K562 (cell line): ENCODE measurements around the gene PPP1R37. TPM values are rescaled to one million over a fixed set of nuclear protein-coding genes. Genes with fewer than 3 reads are reported as not detected.

Experiments used
- ATAC-seq: fragments of 200-7000 bp; cut with Tn5 transposase; 3 replicates; pipeline ENCODE4 v1.9.1; 2020; ENCODE audit warnings: moderate library complexity
- BruUV-seq: library from RNA; stranded (reverse); fragments of 400-500 nt; replicated peaks from 2 replicates; lab custom pipeline; 2021; lab: Mats Ljungman, UMichigan
- CTCF ChIA-PET: fragments of 300-600 bp; formaldehyde crosslinking; extraction: SDS; loops from one replicate; lab custom pipeline; 2021; ENCODE audit warnings: low intra/inter-chr PET ratio; lab: Yijun Ruan, JAX
- POLR2A ChIA-PET: fragments of 300-600, 350-650 bp; sonication (Branson Sonifier 250); formaldehyde crosslinking; extraction: SDS; loops from one replicate; lab custom pipeline; 2021; ENCODE audit warnings: antibody characterized with exemption, inconsistent platforms; lab: Yijun Ruan, JAX
- DNase-seq, 4 experiments: peaks; one replicate each; pipeline versions ENCODE4 v3.0.0 to v3.0.0-alpha.2; 2011 to 2018; ENCODE audit warnings: low spot score in 3 of 4, mixed read lengths in 3 of 4; ENCODE audit errors: extremely low read depth in 1 of 4
- FAIRE-seq: peaks from 2 replicates; lab custom pipeline; 2011; peaks lifted over from hg19 to GRCh38; lab: Jason Lieb, UNC
- H2AFZ ChIP-seq: 2 replicates; pipeline ENCODE4 v1.6.0; 2011; ENCODE audit warnings: low read depth, low read length, control low read depth, inconsistent platforms
- H3K27ac ChIP-seq: fragments of 200-600 bp; 3 replicates; pipeline ENCODE4 v1.8.0; 2011; ENCODE audit warnings: low read depth, mild to moderate bottlenecking, control low read depth, inconsistent platforms, low read length, moderate library complexity, mixed read lengths; ENCODE audit errors: extremely low read depth
- H3K27me3 ChIP-seq, 2 experiments: fragments of 300-600 bp in 1 of 2; 2 replicates in 1 of 2; 3 replicates in 1 of 2; pipeline versions ENCODE4 v1.6.0 to v1.8.0; 2011; ENCODE audit warnings: inconsistent platforms in 2 of 2, low read length in 2 of 2, mild to moderate bottlenecking in 1 of 2, mixed read lengths in 1 of 2, moderate library complexity in 1 of 2; ENCODE audit not compliant: control insufficient read depth in 2 of 2, insufficient read depth in 2 of 2
- H3K36me3 ChIP-seq: fragments of 300-600 bp; 3 replicates; pipeline ENCODE4 v1.8.0; 2011; ENCODE audit warnings: mild to moderate bottlenecking, low read length, inconsistent platforms; ENCODE audit not compliant: control insufficient read depth, insufficient read depth
- H3K4me1 ChIP-seq, 2 experiments: fragments of 200-600 bp in 1 of 2; replicated peaks in 1 of 2; 2 replicates in 1 of 2; 3 replicates in 1 of 2; pipeline versions ENCODE4 v1.5.1 to v1.8.0; 2011; ENCODE audit warnings: inconsistent platforms in 2 of 2, low read length in 2 of 2, mild to moderate bottlenecking in 1 of 2, mixed read lengths in 1 of 2, moderate library complexity in 1 of 2; ENCODE audit not compliant: control insufficient read depth in 2 of 2, insufficient read depth in 2 of 2
- H3K4me2 ChIP-seq: 2 replicates; pipeline ENCODE4 v1.6.1; 2011; ENCODE audit warnings: low read length, control low read depth, inconsistent platforms, mixed read lengths; ENCODE audit not compliant: insufficient read depth
- H3K4me3 ChIP-seq: fragments of 200-600 bp; sonication (generic), shearing (Covaris generic); 2 replicates; pipeline ENCODE4 v1.5.1; 2016; ENCODE audit warnings: control low read depth, inconsistent platforms
- H3K79me2 ChIP-seq: fragments of 200-600 bp; 3 replicates; pipeline ENCODE4 v1.8.0; 2011; ENCODE audit warnings: low read length, inconsistent platforms; ENCODE audit not compliant: control insufficient read depth, insufficient read depth
- H3K9ac ChIP-seq, 2 experiments: 2 replicates each; pipeline versions ENCODE4 v1.6.0 to v1.6.1; 2011; ENCODE audit warnings: low read depth in 2 of 2, low read length in 2 of 2, control low read depth in 1 of 2, inconsistent platforms in 1 of 2, mild to moderate bottlenecking in 1 of 2, mixed read lengths in 1 of 2; ENCODE audit not compliant: insufficient read depth in 1 of 2
- H3K9me1 ChIP-seq: one replicate; pipeline ENCODE4 v1.6.0; 2011; ENCODE audit warnings: inconsistent platforms, mild to moderate bottlenecking, low read length, moderate library complexity; ENCODE audit not compliant: control insufficient read depth, insufficient read depth
- H3K9me3 ChIP-seq: replicated peaks from 2 replicates; pipeline ENCODE4 v1.5.1; 2011; ENCODE audit warnings: low read depth, low read length, inconsistent platforms; ENCODE audit not compliant: control insufficient read depth, insufficient read depth
- H4K20me1 ChIP-seq: replicated peaks from 2 replicates; pipeline ENCODE4 v1.6.1; 2011; ENCODE audit warnings: low read length, inconsistent platforms, mixed read lengths; ENCODE audit not compliant: control insufficient read depth, insufficient read depth
- FOSL1 ChIP-seq: fragments of 200-800 bp; sonication (Bioruptor generic); conservative IDR thresholded peaks from 2 replicates; pipeline ENCODE4 v1.6.1; 2016; ENCODE audit warnings: missing genetic modification characterization, missing compliant biosample characterization
- KLF10 ChIP-seq: fragments of 250-450 bp; sonication (Bioruptor Pico); IDR thresholded peaks from 2 replicates; pipeline ENCODE4 v1.6.1; 2021; ENCODE audit warnings: matching md5 sums
- MEIS2 ChIP-seq: fragments of 450-650 bp; IDR thresholded peaks from 2 replicates; pipeline ENCODE4 v1.6.1; 2014; ENCODE audit warnings: mild to moderate bottlenecking; ENCODE audit not compliant: partially characterized antibody
- NCOA4 ChIP-seq: fragments of 450-650 bp; IDR thresholded peaks from 2 replicates; pipeline ENCODE4 v1.6.1; 2018; ENCODE audit warnings: mild to moderate bottlenecking; ENCODE audit not compliant: partially characterized antibody
- SRSF3 ChIP-seq: fragments of 200-400 bp; formaldehyde crosslinking; IDR thresholded peaks from 2 replicates; pipeline ENCODE4 v1.6.1; 2016; ENCODE audit warnings: mild to moderate bottlenecking, low read length, moderate library complexity; ENCODE audit not compliant: insufficient read depth
- WGBS: fragments of 100-300 bp; shearing (Covaris generic); methylation state at CpG from one replicate; pipeline ENCODE4 v1.1.6; 2016; ENCODE audit warnings: low coverage, mixed read lengths; ENCODE audit not compliant: insufficient coverage; ENCODE audit errors: missing lambda C conversion rate; 5-methylcytosine and 5-hydroxymethylcytosine counted together
- in situ Hi-C: fragments of 300-500 bp; cut with MboI; formaldehyde crosslinking; loops from 4 replicates; pipeline ENCODE4 v1.15.0; 2018; ENCODE audit warnings: inconsistent platforms, mixed read lengths
- intact Hi-C: fragments of 100-400 bp; cut with micrococcal nuclease; formaldehyde crosslinking; loops from 2 replicates; pipeline ENCODE4 v1.14.2; 2022
- polyA plus RNA-seq, 8 experiments: library from polyadenylated mRNA; depleted of rRNA in 4 of 8; stranded (reverse) in 5 of 8; unstranded in 3 of 8; fragments of >200 nt; fragmentation: Nextera tagmentation in 2 of 8; fragmentation: Illumina TruSeq in 1 of 8; extraction: Ambion mirVana in 2 of 8; extraction: Trizol in 1 of 8; gene quantifications; 2 replicates each; pipeline versions ENCODE4 v1.2.1 to v1.2.3, GENCODE V29; 2011 to 2014; ENCODE audit warnings: inconsistent platforms in 1 of 8, missing spikeins in 1 of 8
- total RNA-seq, 7 experiments: library from RNA; depleted of rRNA in 6 of 7; stranded (reverse); fragments of >200 nt in 6 of 7; fragmentation: Illumina TruSeq in 2 of 7; extraction: Trizol in 2 of 7; gene quantifications; 2 replicates each; pipeline versions ENCODE4 v1.2.1 to v1.2.3, GENCODE V29; 2011 to 2021; ENCODE audit warnings: low replicate concordance in 1 of 7
- TF ChIP-seq, protein P1 (sequence below): fragments of 450-650 bp; formaldehyde crosslinking; IDR thresholded peaks from 2 replicates; pipeline ENCODE4 v1.4.0; 2022; ENCODE audit warnings: mild to moderate bottlenecking, moderate library complexity
- TF ChIP-seq, protein P2 (sequence below): sonication (generic); formaldehyde crosslinking; IDR thresholded peaks from 2 replicates; pipeline ENCODE4 v1.8.1; 2022; ENCODE audit warnings: missing genetic modification reagents
- TF ChIP-seq, protein P3 (sequence below), 2 experiments: IDR thresholded peaks in 1 of 2; conservative IDR thresholded peaks in 1 of 2; 2 replicates each; pipeline ENCODE4 v1.6.1; 2016; ENCODE audit warnings: low read depth in 2 of 2, mild to moderate bottlenecking in 1 of 2, missing compliant biosample characterization in 1 of 2, missing genetic modification characterization in 1 of 2, moderate library complexity in 1 of 2
- TF ChIP-seq, protein P4 (sequence below): fragments of 250-450 bp; sonication (Bioruptor Pico); IDR thresholded peaks from 2 replicates; pipeline ENCODE4 v1.8.0; 2021; ENCODE audit warnings: moderate library complexity, mild to moderate bottlenecking, inconsistent platforms
- TF ChIP-seq, protein P5 (sequence below): sonication (generic); formaldehyde crosslinking; IDR thresholded peaks from 2 replicates; pipeline ENCODE4 v1.8.0; 2022; ENCODE audit warnings: mild to moderate bottlenecking, low read depth, missing genetic modification reagents
- TF ChIP-seq, protein P6 (sequence below): fragments of 250-450 bp; sonication (Bioruptor Pico); IDR thresholded peaks from 2 replicates; pipeline ENCODE4 v1.8.0; 2021; ENCODE audit warnings: mild to moderate bottlenecking, moderate library complexity

Gene PPP1R37
- total and polyA plus RNA-seq, 9 of the 15 experiments (the other 6 are each of a cell fraction or from before 2014, with no cell fraction given): 0.04 to 20.3 (median 7.3) TPM

DNA sequence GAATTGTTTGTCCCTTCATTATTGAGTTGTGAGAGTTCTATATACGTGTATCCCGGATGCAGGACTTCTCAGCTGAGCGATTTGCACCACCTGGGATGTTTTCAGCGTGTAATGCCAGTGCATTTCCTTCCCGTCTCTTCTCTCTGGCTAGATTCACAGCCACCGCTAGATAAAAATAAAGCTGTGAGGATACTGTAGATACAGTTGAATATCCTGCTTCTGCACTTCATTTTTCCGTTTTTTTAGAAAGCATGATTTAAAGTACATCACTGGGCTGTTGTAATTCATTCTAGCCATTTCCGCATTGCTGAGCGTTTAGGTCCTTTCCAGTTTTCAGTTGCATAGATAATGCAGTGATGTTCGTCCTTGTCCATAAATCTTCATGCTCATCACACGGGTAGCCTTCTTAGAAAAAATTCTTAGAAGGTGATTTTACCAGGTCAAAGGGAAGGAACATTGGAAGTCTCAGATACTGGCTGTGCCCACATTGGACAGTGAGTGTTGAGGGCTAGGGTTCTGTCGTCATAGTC is 14.7 kb downstream of the PPP1R37 start:
- FAIRE-seq (no peak), ATAC-seq (no peak), DNase-seq (no peak)
- Histone ChIP-seq H3K4me2 (no peak overlapping the region), H4K20me1 (peaks cover 40% of the 10 kb centered on the region), H3K9me3 (no peaks in the 10 kb centered on the region), H3K36me3 (peaks cover 8% of the 10 kb centered on the region; the same call in 1 of the 3 replicates), H3K9ac (no peak overlapping the region), H3K4me1 (peaks cover 3 to 17% of the 10 kb centered on the region in 2 experiments; a peak in 4 of 5 replicates), H3K4me3 (no peak overlapping the region), H3K27ac (no peak overlapping the region), H2AFZ (no peak overlapping the region), H3K9me1 (no peaks in the 10 kb centered on the region), H3K79me2 (peaks cover 75% of the 10 kb centered on the region), H3K27me3 (no peaks in the 10 kb centered on the region)
- ChIA-PET POLR2A (interaction anchor here (0.7 to 1.2 kb wide), 3 partner anchors 9 to 160 kb away, joined by 3 read pairs; no protein-coding TSS in a partner anchor), CTCF (no interaction called here)
- intact Hi-C loops: no loop called here
- BruUV-seq: no TSS peak
- WGBS: 59% methylated on average over 12 of the region's 12 CpGs
- in situ Hi-C loops: no loop called here
- TF ChIP-seq, protein P1, sequence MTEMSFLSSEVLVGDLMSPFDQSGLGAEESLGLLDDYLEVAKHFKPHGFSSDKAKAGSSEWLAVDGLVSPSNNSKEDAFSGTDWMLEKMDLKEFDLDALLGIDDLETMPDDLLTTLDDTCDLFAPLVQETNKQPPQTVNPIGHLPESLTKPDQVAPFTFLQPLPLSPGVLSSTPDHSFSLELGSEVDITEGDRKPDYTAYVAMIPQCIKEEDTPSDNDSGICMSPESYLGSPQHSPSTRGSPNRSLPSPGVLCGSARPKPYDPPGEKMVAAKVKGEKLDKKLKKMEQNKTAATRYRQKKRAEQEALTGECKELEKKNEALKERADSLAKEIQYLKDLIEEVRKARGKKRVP (CRISPR knock-in tag): no peak
- TF ChIP-seq, protein P2, sequence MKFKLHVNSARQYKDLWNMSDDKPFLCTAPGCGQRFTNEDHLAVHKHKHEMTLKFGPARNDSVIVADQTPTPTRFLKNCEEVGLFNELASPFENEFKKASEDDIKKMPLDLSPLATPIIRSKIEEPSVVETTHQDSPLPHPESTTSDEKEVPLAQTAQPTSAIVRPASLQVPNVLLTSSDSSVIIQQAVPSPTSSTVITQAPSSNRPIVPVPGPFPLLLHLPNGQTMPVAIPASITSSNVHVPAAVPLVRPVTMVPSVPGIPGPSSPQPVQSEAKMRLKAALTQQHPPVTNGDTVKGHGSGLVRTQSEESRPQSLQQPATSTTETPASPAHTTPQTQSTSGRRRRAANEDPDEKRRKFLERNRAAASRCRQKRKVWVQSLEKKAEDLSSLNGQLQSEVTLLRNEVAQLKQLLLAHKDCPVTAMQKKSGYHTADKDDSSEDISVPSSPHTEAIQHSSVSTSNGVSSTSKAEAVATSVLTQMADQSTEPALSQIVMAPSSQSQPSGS (CRISPR knock-in tag): no peak
- TF ChIP-seq KLF10 (CRISPR knock-in tag) (no peak), MEIS2 (peak; percentile 31), SRSF3 (no peak), FOSL1 (no peak), NCOA4 (no peak)
- TF ChIP-seq, protein P3, sequence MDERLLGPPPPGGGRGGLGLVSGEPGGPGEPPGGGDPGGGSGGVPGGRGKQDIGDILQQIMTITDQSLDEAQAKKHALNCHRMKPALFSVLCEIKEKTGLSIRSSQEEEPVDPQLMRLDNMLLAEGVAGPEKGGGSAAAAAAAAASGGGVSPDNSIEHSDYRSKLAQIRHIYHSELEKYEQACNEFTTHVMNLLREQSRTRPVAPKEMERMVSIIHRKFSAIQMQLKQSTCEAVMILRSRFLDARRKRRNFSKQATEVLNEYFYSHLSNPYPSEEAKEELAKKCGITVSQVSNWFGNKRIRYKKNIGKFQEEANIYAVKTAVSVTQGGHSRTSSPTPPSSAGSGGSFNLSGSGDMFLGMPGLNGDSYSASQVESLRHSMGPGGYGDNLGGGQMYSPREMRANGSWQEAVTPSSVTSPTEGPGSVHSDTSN (CRISPR knock-in tag; IDR thresholded peaks at IDR 0.05; ENCODE audit: low read depth): no peak
- TF ChIP-seq, protein P3 (tag; conservative IDR thresholded peaks at IDR 0.05; ENCODE audit: low read depth): peak; percentile 41; the same call in 1 of the 2 replicates
- TF ChIP-seq, protein P4, sequence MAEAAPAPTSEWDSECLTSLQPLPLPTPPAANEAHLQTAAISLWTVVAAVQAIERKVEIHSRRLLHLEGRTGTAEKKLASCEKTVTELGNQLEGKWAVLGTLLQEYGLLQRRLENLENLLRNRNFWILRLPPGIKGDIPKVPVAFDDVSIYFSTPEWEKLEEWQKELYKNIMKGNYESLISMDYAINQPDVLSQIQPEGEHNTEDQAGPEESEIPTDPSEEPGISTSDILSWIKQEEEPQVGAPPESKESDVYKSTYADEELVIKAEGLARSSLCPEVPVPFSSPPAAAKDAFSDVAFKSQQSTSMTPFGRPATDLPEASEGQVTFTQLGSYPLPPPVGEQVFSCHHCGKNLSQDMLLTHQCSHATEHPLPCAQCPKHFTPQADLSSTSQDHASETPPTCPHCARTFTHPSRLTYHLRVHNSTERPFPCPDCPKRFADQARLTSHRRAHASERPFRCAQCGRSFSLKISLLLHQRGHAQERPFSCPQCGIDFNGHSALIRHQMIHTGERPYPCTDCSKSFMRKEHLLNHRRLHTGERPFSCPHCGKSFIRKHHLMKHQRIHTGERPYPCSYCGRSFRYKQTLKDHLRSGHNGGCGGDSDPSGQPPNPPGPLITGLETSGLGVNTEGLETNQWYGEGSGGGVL (CRISPR knock-in tag): no peak
- TF ChIP-seq, protein P5, sequence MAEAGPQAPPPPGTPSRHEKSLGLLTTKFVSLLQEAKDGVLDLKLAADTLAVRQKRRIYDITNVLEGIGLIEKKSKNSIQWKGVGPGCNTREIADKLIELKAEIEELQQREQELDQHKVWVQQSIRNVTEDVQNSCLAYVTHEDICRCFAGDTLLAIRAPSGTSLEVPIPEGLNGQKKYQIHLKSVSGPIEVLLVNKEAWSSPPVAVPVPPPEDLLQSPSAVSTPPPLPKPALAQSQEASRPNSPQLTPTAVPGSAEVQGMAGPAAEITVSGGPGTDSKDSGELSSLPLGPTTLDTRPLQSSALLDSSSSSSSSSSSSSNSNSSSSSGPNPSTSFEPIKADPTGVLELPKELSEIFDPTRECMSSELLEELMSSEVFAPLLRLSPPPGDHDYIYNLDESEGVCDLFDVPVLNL (CRISPR knock-in tag): no peak
- TF ChIP-seq, protein P6, sequence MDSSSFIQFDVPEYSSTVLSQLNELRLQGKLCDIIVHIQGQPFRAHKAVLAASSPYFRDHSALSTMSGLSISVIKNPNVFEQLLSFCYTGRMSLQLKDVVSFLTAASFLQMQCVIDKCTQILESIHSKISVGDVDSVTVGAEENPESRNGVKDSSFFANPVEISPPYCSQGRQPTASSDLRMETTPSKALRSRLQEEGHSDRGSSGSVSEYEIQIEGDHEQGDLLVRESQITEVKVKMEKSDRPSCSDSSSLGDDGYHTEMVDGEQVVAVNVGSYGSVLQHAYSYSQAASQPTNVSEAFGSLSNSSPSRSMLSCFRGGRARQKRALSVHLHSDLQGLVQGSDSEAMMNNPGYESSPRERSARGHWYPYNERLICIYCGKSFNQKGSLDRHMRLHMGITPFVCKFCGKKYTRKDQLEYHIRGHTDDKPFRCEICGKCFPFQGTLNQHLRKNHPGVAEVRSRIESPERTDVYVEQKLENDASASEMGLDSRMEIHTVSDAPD (CRISPR knock-in tag): no peak
